PC-9 (cell line): ENCODE data around the gene PRR5. TPM values are rescaled to one million over a fixed set of nuclear protein-coding genes. Genes with fewer than 3 reads are reported as not detected.

Source experiments
- BruUV-seq: library from RNA; stranded (reverse); fragments of 400-500 nt; replicated peaks from 2 replicates; lab custom pipeline; 2021; lab: Mats Ljungman, UMichigan
- CTCF ChIA-PET: fragments of 300-600 bp; sonication (Branson Sonifier 250); formaldehyde crosslinking; loops from one replicate; lab custom pipeline; 2022; ENCODE audit warnings: antibody characterized with exemption; lab: Charles Lee
- POLR2A ChIA-PET: fragments of 300-600 bp; sonication (Branson Sonifier 250); formaldehyde crosslinking; loops from one replicate; lab custom pipeline; 2022; ENCODE audit warnings: antibody characterized with exemption; ENCODE audit not compliant: unreplicated experiment; lab: Charles Lee
- DNase-seq, 2 experiments: peaks; one replicate each; pipeline versions ENCODE4 v3.0.0 to v3.0.0-alpha.2; 2015 to 2022; ENCODE audit warnings: mixed read lengths in 1 of 2
- H2AFZ ChIP-seq: fragments of 200-600 bp; sonication (generic); 2 replicates; pipeline ENCODE4 v1.8.1; 2017; ENCODE audit warnings: antibody characterized with exemption
- H3F3A ChIP-seq: fragments of 200-600 bp; sonication (generic); 2 replicates; pipeline ENCODE4 v1.8.1; 2017; ENCODE audit warnings: antibody characterized with exemption, mild to moderate bottlenecking, low read depth; ENCODE audit not compliant: insufficient read depth
- H3K27ac ChIP-seq: fragments of 200-600 bp; sonication (generic); 2 replicates; pipeline ENCODE4 v1.6.1; 2016; ENCODE audit warnings: mixed run types
- H3K27me3 ChIP-seq: fragments of 200-600 bp; sonication (generic); 2 replicates; pipeline ENCODE4 v1.6.1; 2016; ENCODE audit warnings: low read depth, mixed run types; ENCODE audit not compliant: insufficient read depth
- H3K36me3 ChIP-seq: fragments of 200-600 bp; sonication (generic); 2 replicates; pipeline ENCODE4 v1.6.1; 2016; ENCODE audit warnings: low read depth, mixed run types
- H3K4me1 ChIP-seq: fragments of 200-600 bp; sonication (generic); replicated peaks from 2 replicates; pipeline ENCODE4 v1.6.1; 2016; ENCODE audit warnings: mixed run types; ENCODE audit not compliant: insufficient read depth
- H3K4me2 ChIP-seq: fragments of 200-600 bp; sonication (generic); 2 replicates; pipeline ENCODE4 v1.6.1; 2017; ENCODE audit warnings: mixed run types
- H3K4me3 ChIP-seq: fragments of 200-600 bp; sonication (generic); 2 replicates; pipeline ENCODE4 v1.6.1; 2016; ENCODE audit warnings: mixed run types
- H3K79me2 ChIP-seq: fragments of 200-600 bp; sonication (generic); 2 replicates; pipeline ENCODE4 v1.6.1; 2017; ENCODE audit warnings: low read depth, mixed run types
- H3K9me2 ChIP-seq: fragments of 200-600 bp; sonication (generic); 2 replicates; pipeline ENCODE4 v1.8.1; 2017; ENCODE audit warnings: mild to moderate bottlenecking; ENCODE audit not compliant: insufficient read depth
- H3K9me3 ChIP-seq: fragments of 200-600 bp; sonication (generic); 2 replicates; pipeline ENCODE4 v1.8.1; 2016; ENCODE audit warnings: low read depth; ENCODE audit not compliant: insufficient read depth
- H4K20me1 ChIP-seq: fragments of 200-600 bp; sonication (generic); 2 replicates; pipeline ENCODE4 v1.8.1; 2017; ENCODE audit not compliant: insufficient read depth
- CTCF ChIP-seq: fragments of 200-600 bp; sonication (generic); conservative IDR thresholded peaks from 2 replicates; pipeline ENCODE4 v1.6.1; 2017; ENCODE audit warnings: mixed run types, antibody characterized with exemption, mild to moderate bottlenecking, moderate library complexity
- EZH2 ChIP-seq: fragments of 200-600 bp; sonication (generic); IDR thresholded peaks from 2 replicates; pipeline ENCODE4 v1.8.0; 2017; ENCODE audit warnings: antibody characterized with exemption, low read depth
- intact Hi-C: fragments of 100-400 bp; cut with micrococcal nuclease; formaldehyde crosslinking; loops from one replicate; pipeline ENCODE4 v1.10.0; 2022; ENCODE audit not compliant: unreplicated experiment
- total RNA-seq: library from RNA; stranded (reverse); gene quantifications from 2 replicates; pipeline ENCODE4 v1.2.3, GENCODE V29; 2021

PRR5 gene
- total RNA-seq, 1 experiment from 2014 or later, result 22.1 TPM

- no peak overlapping the region for H3K27ac ChIP-seq
- H3K9me2 ChIP-seq, result no peaks in the 10 kb centered on the region
- no peaks in the 10 kb centered on the region for H3K9me3 ChIP-seq
- ChIA-PET CTCF (no interaction called here), POLR2A (no interaction called here)
- H3K4me3 ChIP-seq, result no peak overlapping the region
- TF ChIP-seq EZH2 (no peak), CTCF (no peak)
- no peaks in the 10 kb centered on the region; the same call in 1 of the 2 replicates for H4K20me1 ChIP-seq
- peaks cover 13% of the 10 kb centered on the region; the same call in 1 of the 2 replicates for H3F3A ChIP-seq
- H3K36me3 ChIP-seq, result no peaks in the 10 kb centered on the region
- BruUV-seq, result no TSS peak
- intact Hi-C loops, result no loop called here
- no peak overlapping the region for H2AFZ ChIP-seq
- H3K4me1 ChIP-seq, result no peaks in the 10 kb centered on the region
- no peaks in the 10 kb centered on the region for H3K79me2 ChIP-seq
- peak overlapping the region; percentile 71 for H3K4me2 ChIP-seq
- H3K27me3 ChIP-seq, result peaks cover 65% of the 10 kb centered on the region
- DNase-seq, result no peak
Measured at GRCh38 chr22:44667829-44668189, 34.2 kb upstream of the PRR5 start.

- no peak for DNase-seq
- no peaks in the 10 kb centered on the region for H3K9me3 ChIP-seq
- intact Hi-C loops, result no loop called here
- POLR2A ChIA-PET, result no interaction called here
- H4K20me1 ChIP-seq, result no peaks in the 10 kb centered on the region; the same call in 1 of the 2 replicates
- TF ChIP-seq CTCF, result no peak
- TF ChIP-seq EZH2, result peak; percentile 95; the same call in 1 of the 2 replicates
- H3K27me3 ChIP-seq, result peaks cover 65% of the 10 kb centered on the region
- H3K9me2 ChIP-seq, result no peaks in the 10 kb centered on the region
- no peaks in the 10 kb centered on the region for H3K79me2 ChIP-seq
- H3K27ac ChIP-seq, result no peak overlapping the region
- H3K4me2 ChIP-seq, result peak overlapping the region; percentile 71
- no peak overlapping the region for H2AFZ ChIP-seq
- no TSS peak for BruUV-seq
- H3K4me1 ChIP-seq, result no peaks in the 10 kb centered on the region
- peak overlapping the region; percentile 44; the same call in 1 of the 2 replicates for H3K4me3 ChIP-seq
- peaks cover 13% of the 10 kb centered on the region; the same call in 1 of the 2 replicates for H3F3A ChIP-seq
- no peaks in the 10 kb centered on the region for H3K36me3 ChIP-seq
- CTCF ChIA-PET, result no interaction called here
Measured at GRCh38 chr22:44668190-44668885, 33.7 kb upstream of the PRR5 start.

GRCh38 chr22:44668886-44669521 is 33.0 kb upstream of the PRR5 start:
- BruUV-seq, result no TSS peak
- no peak overlapping the region for H2AFZ ChIP-seq
- no peak for DNase-seq
- CTCF ChIA-PET, result no interaction called here
- no peaks in the 10 kb centered on the region for H3K9me2 ChIP-seq
- H4K20me1 ChIP-seq, result no peaks in the 10 kb centered on the region; the same call in 1 of the 2 replicates
- H3K4me3 ChIP-seq, result peak overlapping the region; percentile 44; the same call in 1 of the 2 replicates
- no peaks in the 10 kb centered on the region for H3K79me2 ChIP-seq
- peak overlapping the region; percentile 66 for H3K4me2 ChIP-seq
- no peaks in the 10 kb centered on the region for H3K9me3 ChIP-seq
- H3K27ac ChIP-seq, result no peak overlapping the region
- H3K4me1 ChIP-seq, result no peaks in the 10 kb centered on the region
- H3K27me3 ChIP-seq, result peaks cover 64% of the 10 kb centered on the region
- intact Hi-C loops, result no loop called here
- H3K36me3 ChIP-seq, result no peaks in the 10 kb centered on the region
- TF ChIP-seq EZH2 (no peak), CTCF (no peak)
- POLR2A ChIA-PET, result no interaction called here
- H3F3A ChIP-seq, result peaks cover 13% of the 10 kb centered on the region; the same call in 1 of the 2 replicates
